K562 (cell line): Measurements from ENCODE around the gene HNRNPA3. TPM values are rescaled to one million over a fixed set of nuclear protein-coding genes. Genes with fewer than 3 reads are reported as not detected.

Source experiments
- DMBX1 ChIP-seq: fragments of 250-450 bp; sonication (Bioruptor Pico); IDR thresholded peaks from 2 replicates; pipeline ENCODE4 v1.8.0; 2022; ENCODE audit warnings: inconsistent platforms, mild to moderate bottlenecking, moderate library complexity, borderline replicate concordance
- FOXP4 ChIP-seq: sonication (generic); formaldehyde crosslinking; IDR thresholded peaks from 2 replicates; pipeline ENCODE4 v1.8.0; 2022; ENCODE audit warnings: mild to moderate bottlenecking, missing genetic modification reagents, borderline replicate concordance
- HNRNPL ChIP-seq: fragments of 200-400 bp; formaldehyde crosslinking; IDR thresholded peaks from 2 replicates; pipeline ENCODE4 v1.6.1; 2017; ENCODE audit warnings: low read depth, mild to moderate bottlenecking, low read length
- L3MBTL2 ChIP-seq: fragments of 450-650 bp; IDR thresholded peaks from 2 replicates; pipeline ENCODE4 v1.6.1; 2016; ENCODE audit warnings: mild to moderate bottlenecking, moderate library complexity
- LCOR ChIP-seq: sonication (generic); formaldehyde crosslinking; IDR thresholded peaks from 2 replicates; pipeline ENCODE4 v1.8.0; 2022; ENCODE audit warnings: mild to moderate bottlenecking, missing genetic modification reagents
- MGA ChIP-seq: fragments of 450-650 bp; IDR thresholded peaks from 2 replicates; pipeline ENCODE4 v1.6.1; 2016; ENCODE audit warnings: mild to moderate bottlenecking, moderate library complexity
- STAG1 ChIP-seq: sonication (generic); formaldehyde crosslinking; IDR thresholded peaks from 2 replicates; pipeline ENCODE4 v1.5.0; 2020; ENCODE audit warnings: missing genetic modification reagents, borderline replicate concordance
- TEAD1 ChIP-seq, 2 experiments: fragments of 450-650 bp in 1 of 2; sonication (generic) in 1 of 2; formaldehyde crosslinking; IDR thresholded peaks; 2 replicates each; pipeline versions ENCODE4 v1.4.0 to v1.8.0; 2020 to 2022; ENCODE audit warnings: mild to moderate bottlenecking in 2 of 2, missing genetic modification reagents in 1 of 2
- THAP12 ChIP-seq: fragments of 250-450 bp; sonication (Bioruptor Pico); IDR thresholded peaks from 2 replicates; pipeline ENCODE4 v1.9.0; 2021; ENCODE audit warnings: mild to moderate bottlenecking, inconsistent platforms
- ZNF197 ChIP-seq: fragments of 200-800 bp; sonication (Bioruptor generic); IDR thresholded peaks from 2 replicates; pipeline ENCODE4 v1.6.1; 2016; ENCODE audit warnings: low read depth, missing genetic modification characterization, missing compliant biosample characterization
- ZNF24 ChIP-seq: fragments of 450-650 bp; IDR thresholded peaks from 2 replicates; pipeline ENCODE4 v1.6.1; 2016
- polyA plus RNA-seq, 8 experiments: library from polyadenylated mRNA; depleted of rRNA in 4 of 8; stranded (reverse) in 5 of 8; unstranded in 3 of 8; fragments of >200 nt; fragmentation: Nextera tagmentation in 2 of 8; fragmentation: Illumina TruSeq in 1 of 8; extraction: Ambion mirVana in 2 of 8; extraction: Trizol in 1 of 8; gene quantifications; 2 replicates each; pipeline versions ENCODE4 v1.2.1 to v1.2.3, GENCODE V29; 2011 to 2014; ENCODE audit warnings: inconsistent platforms in 1 of 8, missing spikeins in 1 of 8
- total RNA-seq, 7 experiments: library from RNA; depleted of rRNA in 6 of 7; stranded (reverse); fragments of >200 nt in 6 of 7; fragmentation: Illumina TruSeq in 2 of 7; extraction: Trizol in 2 of 7; gene quantifications; 2 replicates each; pipeline versions ENCODE4 v1.2.1 to v1.2.3, GENCODE V29; 2011 to 2021; ENCODE audit warnings: low replicate concordance in 1 of 7

Gene HNRNPA3
- total and polyA plus RNA-seq, 9 of the 15 experiments (the other 6 are each of a cell fraction or from before 2014, with no cell fraction given), result 72.8 to 428 (median 192) TPM

- TF ChIP-seq MGA (peak; percentile 69), TEAD1 (CRISPR knock-in tag; IDR thresholded peaks at IDR 0.05) (peak; percentile 58 to 69; a peak in 2 of 4 replicates), L3MBTL2 (peak; percentile 81), DMBX1 (CRISPR knock-in tag) (peak; percentile 76), THAP12 (peak; percentile 92), FOXP4 (CRISPR knock-in tag) (peak; percentile 89; the same call in 1 of the 2 replicates), STAG1 (CRISPR knock-in tag) (no peak), ZNF24 (peak; percentile 76), LCOR (CRISPR knock-in tag) (peak; percentile 99), ZNF197 (CRISPR knock-in tag) (no peak), HNRNPL (peak; percentile 98)
These were observed 51.0 kb downstream of the HNRNPA3 start (continued) for GRCh38 chr2:177263451-177264208.
